K562 treated with DMSO at 1 percent for 24 hours (cell line): ENCODE measurements around the gene NUDCD3. TPM values are rescaled to one million over a fixed set of nuclear protein-coding genes. Genes with fewer than 3 reads are reported as not detected.

Source experiments
- total RNA-seq: library from RNA; unstranded; fragments of 300-600 nt; gene quantifications from 2 replicates; pipeline ENCODE4 v1.2.3, GENCODE V29; 2022; ENCODE audit warnings: low read depth; ENCODE audit not compliant: insufficient read depth

NUDCD3 gene
- 23.5 and 29.3 TPM in 2 replicates for total RNA-seq

GRCh38 chr7:44490351-44491200, at the start of gene NUDCD3:
Gene NUDCD3 (minus strand): TSS chr7:44490658. CDS start chr7:44490600, 58 bp downstream.

Other genes with a start within 250 kb of the NUDCD3 start
- gene CAMK2B, start 165.1 kb downstream of the NUDCD3 start, total RNA-seq = not detected in 2 replicates
- 0.13 and 0.20 TPM in 2 replicates for gene NPC1L1, start 50.7 kb upstream of the NUDCD3 start, total RNA-seq
- 66.1 and 70.8 TPM in 2 replicates for gene DDX56, start 83.2 kb upstream of the NUDCD3 start, total RNA-seq
- gene TMED4, start 91.6 kb upstream of the NUDCD3 start, total RNA-seq = 62.9 and 64.5 TPM in 2 replicates
- 85.2 and 89.7 TPM in 2 replicates for gene OGDH, start 116.0 kb upstream of the NUDCD3 start, total RNA-seq